Esophagus muscularis mucosa (tissue), 4 donors: ENCODE data around the gene TEDC1. TPM values are rescaled to one million over a fixed set of nuclear protein-coding genes. Genes with fewer than 3 reads are reported as not detected.
A peak's percentile ranks its signal among the peaks of the same experiment; 100 is the strongest.

Experiments used
- DNase-seq: peaks from one replicate; pipeline ENCODE4 v3.0.0-alpha.2; 2017; ENCODE audit errors: extremely low spot score
- H3K27ac ChIP-seq, 4 donors: fragments of 200-600 bp; sonication (generic); replicated peaks in 1 of 4; 1 replicate in 3 of 4; 2 replicates in 1 of 4; pipeline ENCODE4 v1.5.1; 2016 to 2019; ENCODE audit warnings: mild to moderate bottlenecking in 1 of 4
- H3K27me3 ChIP-seq, 4 donors: fragments of 200-600 bp; sonication (generic); one replicate each; pipeline versions ENCODE4 v1.5.1 to v1.6.0; 2016 to 2019
- H3K36me3 ChIP-seq, 4 donors: fragments of 200-600 bp; sonication (generic); one replicate each; pipeline ENCODE4 v1.5.1; 2016 to 2019
- H3K4me1 ChIP-seq, 4 donors: fragments of 200-600 bp; sonication (generic); one replicate each; pipeline ENCODE4 v1.5.1; 2016 to 2019
- H3K4me3 ChIP-seq, 4 donors: fragments of 200-600 bp; sonication (generic); 1 replicate in 2 of 4; 2 replicates in 2 of 4; pipeline ENCODE4 v1.5.1; 2016 to 2019; ENCODE audit warnings: mild to moderate bottlenecking in 4 of 4, moderate library complexity in 1 of 4
- H3K9me3 ChIP-seq, 4 donors: fragments of 200-600 bp; sonication (generic); 1 replicate in 3 of 4; 2 replicates in 1 of 4; pipeline ENCODE4 v1.5.1; 2016 to 2019
- EP300 ChIP-seq: sonication (generic); formaldehyde crosslinking; IDR thresholded peaks from one replicate; pipeline ENCODE4 v1.6.1; 2017; ENCODE audit warnings: antibody characterized with exemption
- POLR2A ChIP-seq: fragments of 450-650 bp; IDR thresholded peaks from one replicate; pipeline ENCODE4 v1.6.1; 2017; ENCODE audit warnings: antibody characterized with exemption, moderate library complexity, mild to moderate bottlenecking, low read depth
- POLR2AphosphoS5 ChIP-seq, 2 donors: sonication (generic); formaldehyde crosslinking; IDR thresholded peaks; one replicate each; pipeline ENCODE4 v1.6.1; 2017; ENCODE audit warnings: antibody characterized with exemption in 2 of 2
- WGBS: methylation state at CpG from one replicate; pipeline ENCODE4 v1.1.5; 2018; 5-methylcytosine and 5-hydroxymethylcytosine counted together
- intact Hi-C: fragments of 100-400 bp; cut with DNase I; formaldehyde crosslinking; loops from one replicate; pipeline ENCODE4 v1.15.1; 2023
- total RNA-seq, 4 donors: library from RNA; depleted of rRNA; stranded (reverse); fragments of >200 nt; gene quantifications; one replicate each; pipeline versions ENCODE4 v1.1.0 to v1.2.1, GENCODE V29; 2016
- TF ChIP-seq, protein P1 (sequence below), 3 experiments: fragments of 200-600 bp in 2 of 3; fragments of 450-650 bp in 1 of 3; sonication (generic) in 2 of 3; IDR thresholded peaks; one replicate each; pipeline ENCODE4 v1.5.1; 2017 to 2019; ENCODE audit warnings: antibody characterized with exemption in 3 of 3, mild to moderate bottlenecking in 2 of 3, moderate library complexity in 1 of 3

Gene TEDC1, protein sequence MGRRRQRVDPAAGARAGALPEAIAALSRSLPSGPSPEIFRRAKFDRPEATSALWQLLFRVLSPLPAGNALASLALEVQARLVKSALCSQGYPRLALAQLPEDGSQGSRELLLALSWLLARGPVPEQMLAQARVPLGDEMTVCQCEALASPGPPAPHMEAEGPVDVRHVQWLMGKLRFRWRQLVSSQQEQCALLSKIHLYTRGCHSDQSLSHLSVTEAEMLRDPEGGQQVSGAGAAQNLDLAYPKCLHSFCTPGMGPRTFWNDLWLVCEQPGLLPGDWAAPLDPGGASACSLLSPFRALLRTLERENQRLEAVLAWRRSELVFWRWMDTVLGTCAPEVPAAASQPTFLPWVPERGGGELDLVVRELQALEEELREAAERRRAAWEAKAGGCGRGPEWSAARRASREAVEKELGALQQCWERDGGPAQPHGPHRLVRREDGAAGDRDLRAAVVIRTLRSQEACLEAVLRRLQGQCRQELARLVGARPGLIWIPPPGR
- total RNA-seq = 1 to 10 TPM; 3.8 to 6.6 (median 4.7) TPM

DNA sequence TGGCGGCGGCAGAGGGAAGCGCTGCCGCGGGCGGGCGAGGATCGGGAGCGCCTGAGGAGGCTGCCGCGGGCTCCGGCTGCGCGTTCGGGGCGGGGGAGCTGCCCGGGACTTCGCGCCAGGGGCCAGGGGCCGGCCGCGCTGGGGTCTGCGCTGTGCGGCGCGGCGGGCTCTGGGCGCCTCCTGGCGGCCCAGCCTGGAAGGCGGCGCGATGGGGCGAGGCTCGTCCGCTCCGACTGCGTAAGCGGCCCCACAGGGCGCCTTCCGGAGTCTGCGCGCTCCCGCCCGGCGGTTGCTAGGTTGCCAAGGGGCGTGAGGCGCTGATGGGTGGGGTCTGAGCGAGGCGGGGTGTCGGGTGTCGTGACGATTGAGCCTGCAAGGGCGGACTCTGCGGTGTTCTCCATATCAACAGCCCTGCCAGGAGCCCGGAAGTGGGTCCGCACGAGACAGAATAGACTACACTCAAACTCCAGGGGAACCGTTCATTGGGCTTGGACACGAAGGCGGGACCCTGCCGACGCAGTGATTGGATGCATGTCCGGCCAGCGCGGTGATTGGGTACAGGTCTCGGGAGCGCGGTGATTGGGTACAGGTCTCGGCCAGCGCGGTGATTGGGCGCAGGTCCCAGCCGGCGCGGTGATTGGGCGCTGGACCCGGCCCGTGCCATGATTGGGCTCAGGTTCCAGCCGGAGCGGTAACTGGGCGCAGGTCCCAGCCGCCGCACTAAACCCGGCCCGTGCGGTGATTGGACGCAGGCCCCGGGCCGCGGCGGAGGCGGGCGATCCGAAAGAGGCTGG, at the start of gene TEDC1:
Gene TEDC1, plus strand, starts transcription at position 675 of the 794 bp plus-strand sequence. CDS start 130 bp downstream, outside the sequence.
- H3K27ac ChIP-seq = peak within 1 kb of the TSS; percentile 93 to 99 (median 96)
- WGBS = no CpG with 5 or more reads among the region's 94 CpGs
- peak within 1 kb of the TSS; percentile 68 to 75 (median 74) for H3K4me3 ChIP-seq
- intact Hi-C loops = loop anchor here (2.0 kb wide), 1 partner anchor 120 kb away; no protein-coding TSS in a partner anchor
- H3K27me3 ChIP-seq = peaks cover 0 to 14% (median 0%) of the 10 kb centered on the region in 4 donors
- DNase-seq = peak; percentile 100
- H3K36me3 ChIP-seq = peaks cover 4 to 13% (median 8%) of the 10 kb centered on the region in 4 donors
- peaks cover 55 to 68% (median 58%) of the 10 kb centered on the region in 4 donors for H3K4me1 ChIP-seq
- H3K9me3 ChIP-seq = no peaks in the 10 kb centered on the region
- TF ChIP-seq POLR2A = no peak
- TF ChIP-seq, protein P1, sequence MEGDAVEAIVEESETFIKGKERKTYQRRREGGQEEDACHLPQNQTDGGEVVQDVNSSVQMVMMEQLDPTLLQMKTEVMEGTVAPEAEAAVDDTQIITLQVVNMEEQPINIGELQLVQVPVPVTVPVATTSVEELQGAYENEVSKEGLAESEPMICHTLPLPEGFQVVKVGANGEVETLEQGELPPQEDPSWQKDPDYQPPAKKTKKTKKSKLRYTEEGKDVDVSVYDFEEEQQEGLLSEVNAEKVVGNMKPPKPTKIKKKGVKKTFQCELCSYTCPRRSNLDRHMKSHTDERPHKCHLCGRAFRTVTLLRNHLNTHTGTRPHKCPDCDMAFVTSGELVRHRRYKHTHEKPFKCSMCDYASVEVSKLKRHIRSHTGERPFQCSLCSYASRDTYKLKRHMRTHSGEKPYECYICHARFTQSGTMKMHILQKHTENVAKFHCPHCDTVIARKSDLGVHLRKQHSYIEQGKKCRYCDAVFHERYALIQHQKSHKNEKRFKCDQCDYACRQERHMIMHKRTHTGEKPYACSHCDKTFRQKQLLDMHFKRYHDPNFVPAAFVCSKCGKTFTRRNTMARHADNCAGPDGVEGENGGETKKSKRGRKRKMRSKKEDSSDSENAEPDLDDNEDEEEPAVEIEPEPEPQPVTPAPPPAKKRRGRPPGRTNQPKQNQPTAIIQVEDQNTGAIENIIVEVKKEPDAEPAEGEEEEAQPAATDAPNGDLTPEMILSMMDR (IDR thresholded peaks at IDR 0.05) = peak; percentile 88 to 96 (median 96)
- no peak for TF ChIP-seq EP300
- peak; percentile 62 to 81 for TF ChIP-seq POLR2AphosphoS5 (IDR thresholded peaks at IDR 0.05)

DNA sequence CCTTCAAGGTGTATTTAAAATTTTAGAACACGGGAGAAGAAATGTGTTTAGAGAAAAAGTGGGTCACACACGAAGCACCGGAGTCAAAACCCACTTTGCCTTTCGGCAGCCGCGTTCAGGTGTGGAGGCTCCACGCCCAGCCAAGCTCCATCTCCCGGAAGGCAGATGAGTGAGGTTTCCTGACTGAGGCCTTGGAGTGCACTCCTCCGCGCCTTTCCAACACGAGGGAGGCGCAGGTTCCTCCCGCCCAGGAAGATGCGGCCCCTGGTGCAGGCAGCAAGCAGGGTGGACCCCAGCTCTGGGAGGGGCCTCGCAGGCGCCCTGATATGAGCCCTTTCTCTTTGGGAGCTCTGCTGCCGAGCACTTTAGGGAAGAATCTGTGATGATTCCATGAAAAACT, 48.9 kb upstream of the TEDC1 start:
- no peaks in the 10 kb centered on the region for H3K27me3 ChIP-seq
- TF ChIP-seq EP300 (no peak), POLR2AphosphoS5 (IDR thresholded peaks at IDR 0.05) (no peak), POLR2A (no peak)
- TF ChIP-seq, protein P1 (IDR thresholded peaks at IDR 0.05) = no peak
- peaks cover 0 to 67% (median 40%) of the 10 kb centered on the region in 4 donors for H3K36me3 ChIP-seq
- H3K27ac ChIP-seq = no peak overlapping the region
- H3K4me3 ChIP-seq = no peak overlapping the region
- 82% methylated on average over 17 of the region's 17 CpGs for WGBS
- peaks cover 0 to 25% (median 8%) of the 10 kb centered on the region in 4 donors for H3K4me1 ChIP-seq
- H3K9me3 ChIP-seq = no peaks in the 10 kb centered on the region
- no peak for DNase-seq
- intact Hi-C loops = no loop called here

DNA sequence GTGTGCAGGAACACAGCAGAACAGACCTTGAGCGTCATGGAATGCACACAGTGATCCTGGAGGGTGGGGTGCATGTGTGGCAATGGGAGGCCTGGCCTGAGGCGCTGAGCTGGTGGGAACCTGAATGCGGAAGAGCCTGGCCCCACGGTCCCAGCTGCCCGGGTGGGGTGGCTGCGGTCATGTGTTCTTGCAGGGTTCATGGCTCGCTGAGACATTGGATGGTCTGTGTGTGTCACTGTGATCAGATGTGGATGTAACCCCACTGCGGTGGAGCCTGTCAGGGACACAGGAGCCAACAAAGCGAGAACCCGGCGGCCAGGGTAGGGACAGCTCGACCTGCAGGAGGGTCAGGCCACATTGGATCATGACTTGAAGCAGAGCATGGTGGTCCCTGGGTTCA, 48.2 kb upstream of the TEDC1 start:
- WGBS = 90% methylated on average over 11 of the region's 12 CpGs
- intact Hi-C loops = no loop called here
- Histone ChIP-seq H3K36me3 (peaks cover 0 to 60% (median 40%) of the 10 kb centered on the region in 4 donors), H3K9me3 (no peaks in the 10 kb centered on the region), H3K4me3 (no peak overlapping the region), H3K27me3 (no peaks in the 10 kb centered on the region), H3K4me1 (peaks cover 0 to 21% (median 9%) of the 10 kb centered on the region in 4 donors), H3K27ac (no peak overlapping the region)
- DNase-seq = no peak
- TF ChIP-seq, protein P1 (IDR thresholded peaks at IDR 0.05) = no peak
- TF ChIP-seq POLR2A = no peak

DNA sequence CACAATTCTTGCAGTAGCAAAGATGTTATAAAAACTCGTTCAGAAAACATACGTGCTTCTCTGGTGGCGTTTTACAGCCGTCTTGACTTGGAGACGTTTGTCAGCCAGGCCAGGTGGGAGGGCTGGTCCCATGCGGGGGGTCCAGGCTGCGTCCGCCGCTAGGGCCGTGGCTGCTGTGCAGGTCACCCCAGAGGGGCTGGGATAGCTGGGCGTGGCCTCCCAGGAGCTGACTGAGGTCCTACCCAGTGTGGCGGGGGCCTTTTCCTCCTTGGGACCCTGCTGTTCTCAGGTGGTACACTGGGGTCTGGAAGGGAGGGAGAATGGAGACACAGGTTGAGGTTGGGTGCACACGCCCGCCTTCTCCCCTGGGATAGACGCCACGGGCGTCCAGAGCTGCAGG, 46.2 kb upstream of the TEDC1 start:
- Histone ChIP-seq H3K27me3 (no peaks in the 10 kb centered on the region), H3K4me1 (peaks cover 17 to 23% (median 20%) of the 10 kb centered on the region in 4 donors), H3K36me3 (peaks cover 0 to 51% (median 29%) of the 10 kb centered on the region in 4 donors), H3K4me3 (no peak overlapping the region), H3K9me3 (no peaks in the 10 kb centered on the region), H3K27ac (no peak overlapping the region)
- WGBS = 78% methylated on average over 12 of the region's 17 CpGs
- TF ChIP-seq, protein P1 (IDR thresholded peaks at IDR 0.05) = no peak
- TF ChIP-seq EP300 (no peak), POLR2A (no peak), POLR2AphosphoS5 (IDR thresholded peaks at IDR 0.05) (no peak)
- intact Hi-C loops = loop anchor here (5.0 kb wide), 1 partner anchor 42 kb away; the partner anchor contains the start of gene CRIP1
- no peak for DNase-seq
